GM21529 (cell line): ENCODE data around the gene GOPC.

Source experiments
- ATAC-seq: cut with Tn5 transposase; IDR thresholded peaks from one replicate; pipeline ENCODE4 v1.9.1; 2021; ENCODE audit not compliant: unreplicated experiment

The GOPC gene

GRCh38 chr6:117597755-117598154, 4.6 kb downstream of the GOPC start:
- no peak for ATAC-seq

DNA sequence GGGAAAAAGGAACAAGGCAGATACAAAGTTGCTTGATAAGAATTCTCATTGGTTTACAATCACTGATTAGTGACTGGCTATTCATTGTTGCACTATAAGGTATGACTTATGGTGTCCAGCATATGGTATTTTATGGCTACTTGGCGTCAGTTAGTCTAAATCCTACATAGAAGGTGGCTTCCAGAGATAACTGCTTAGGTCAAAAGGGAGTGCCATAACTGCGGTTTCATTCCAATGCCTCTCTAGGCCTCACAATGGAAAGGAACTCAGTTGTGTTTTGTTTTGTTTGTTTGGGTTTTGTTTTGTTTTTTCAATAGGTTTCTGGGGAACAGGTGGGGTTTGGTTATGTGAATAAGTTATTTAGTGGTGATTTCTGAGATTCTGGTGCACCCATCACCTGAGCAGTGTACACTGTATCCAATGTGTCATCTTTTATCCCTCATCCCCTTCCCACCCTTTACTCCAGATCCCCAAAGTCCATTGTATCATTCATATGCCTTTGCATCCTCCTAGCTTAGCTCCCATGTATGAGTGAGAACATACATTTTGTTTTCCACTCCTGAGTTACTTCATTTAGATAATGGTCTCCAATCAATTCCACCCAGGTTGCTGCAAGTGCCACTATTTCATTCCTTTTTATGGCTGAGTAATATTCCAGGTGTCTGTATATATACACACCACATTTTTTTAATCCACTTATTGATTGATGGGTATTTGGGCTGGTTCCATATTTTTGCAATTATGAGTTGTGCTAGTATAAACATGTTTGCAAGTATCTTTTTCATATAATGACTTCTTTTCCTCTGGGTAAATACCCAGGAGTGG, 7.0 kb downstream of the GOPC start:
- ATAC-seq: no peak

DNA sequence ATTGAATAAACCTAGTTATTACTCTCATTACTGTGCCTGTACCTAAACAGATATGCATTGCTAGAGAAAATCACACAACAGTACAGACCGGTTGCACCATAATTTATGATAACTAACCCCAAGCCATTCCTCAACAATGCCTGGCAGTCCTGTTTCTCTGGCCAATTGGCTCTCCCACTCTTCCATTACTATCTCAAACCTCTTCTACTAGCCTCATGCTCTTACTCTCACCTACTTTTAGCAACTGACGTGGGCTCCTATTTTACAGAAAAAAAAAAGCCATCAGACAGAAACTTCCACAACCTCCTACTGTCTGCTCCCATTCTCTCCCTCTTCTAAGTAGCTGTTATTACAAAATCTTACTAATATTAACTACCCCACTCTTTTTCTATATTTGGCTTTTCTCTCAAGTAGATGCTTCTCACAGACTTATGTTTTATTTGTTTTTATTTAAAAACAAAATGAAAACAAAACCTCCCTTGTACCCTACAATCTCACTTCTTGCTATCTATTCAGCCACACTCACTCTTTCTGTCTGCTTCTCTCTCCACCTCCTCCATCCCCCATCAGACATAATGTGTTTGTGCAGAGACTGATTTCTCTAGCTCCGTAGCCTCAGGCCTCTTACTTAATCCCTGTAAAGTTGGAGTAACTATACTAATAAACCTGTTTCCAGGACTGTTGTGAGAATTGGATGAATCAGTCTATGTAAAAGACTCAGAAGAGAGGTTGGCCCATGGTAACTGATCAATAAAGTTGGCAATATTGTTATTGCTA, 9.1 kb downstream of the GOPC start:
- no peak for ATAC-seq

- ATAC-seq: no peak
These were observed 10.9 kb downstream of the GOPC start for GRCh38 chr6:117591405-117591804.

GRCh38 chr6:117590447-117590846, 11.9 kb downstream of the GOPC start:
- ATAC-seq: no peak

DNA sequence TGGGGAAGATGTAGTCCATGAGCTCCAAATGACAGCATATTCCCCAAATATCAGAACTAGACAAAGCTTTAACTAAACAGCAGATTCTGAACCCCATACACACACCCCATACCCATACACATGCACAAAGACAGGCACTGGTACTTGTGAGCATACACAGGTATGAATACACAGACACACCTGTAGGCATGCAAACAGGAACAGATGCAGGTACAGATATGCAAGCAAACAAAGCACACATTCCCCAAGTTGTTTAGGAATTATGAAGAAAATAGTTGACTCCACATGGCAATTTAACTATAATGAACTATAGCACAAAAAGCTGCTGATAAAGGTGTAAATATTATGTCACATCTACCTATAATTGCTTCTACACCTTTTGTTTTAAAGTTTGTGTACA, 16.7 kb downstream of the GOPC start:
- no peak for ATAC-seq

DNA sequence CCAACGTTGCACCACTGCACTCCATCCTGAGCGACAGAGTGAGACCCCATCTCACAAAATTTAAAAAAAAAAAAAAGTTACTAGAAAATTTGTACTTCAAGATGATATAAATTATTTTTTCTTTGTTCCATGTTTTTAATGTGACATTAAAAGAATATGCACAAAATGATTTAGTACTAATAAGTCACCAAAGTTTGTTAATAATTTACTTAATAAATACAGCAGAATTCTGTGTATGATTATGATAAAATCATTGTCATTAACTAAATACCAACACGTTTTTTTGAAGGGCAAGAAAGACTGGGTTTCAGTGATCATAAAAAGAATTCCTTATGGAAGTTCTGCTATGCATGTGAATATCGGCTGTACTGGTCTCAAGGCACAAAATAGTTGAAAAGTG, 28.1 kb downstream of the GOPC start:
- ATAC-seq: no peak

DNA sequence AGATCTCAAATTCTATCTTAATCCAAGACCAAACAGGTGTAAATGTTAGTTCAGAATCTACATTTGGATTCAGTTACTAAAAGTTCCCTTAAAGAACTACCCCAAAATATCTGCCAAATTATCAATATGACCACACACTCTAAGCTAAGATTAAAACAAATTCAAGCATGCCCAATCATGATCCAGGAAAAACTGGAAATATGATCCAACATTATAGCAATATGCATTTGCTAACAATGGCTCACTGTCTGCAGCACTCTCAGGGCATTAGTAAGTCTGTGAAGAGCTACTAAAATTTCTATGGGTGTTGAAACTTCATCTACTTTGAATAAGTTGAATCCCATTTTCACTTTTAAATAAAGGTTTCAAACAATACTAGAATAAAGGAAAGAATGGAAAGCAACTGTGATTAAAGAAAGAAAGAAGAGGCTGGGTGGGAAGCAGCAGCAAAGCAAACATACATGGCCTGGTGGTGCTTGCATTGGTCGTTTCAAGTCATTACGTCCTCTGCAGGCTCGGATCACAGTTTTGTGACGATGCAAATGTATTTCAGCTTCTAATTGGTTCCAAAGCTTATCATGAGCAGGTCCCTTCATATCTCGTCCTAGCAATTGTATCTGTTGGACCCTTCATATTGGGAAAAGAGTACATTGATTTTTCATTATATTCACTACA, 29.2 kb downstream of the GOPC start:
- ATAC-seq: no peak

- ATAC-seq: no peak
These were observed 33.4 kb downstream of the GOPC start for GRCh38 chr6:117568831-117569410.

- no peak for ATAC-seq
These were observed 34.1 kb downstream of the GOPC start for GRCh38 chr6:117568247-117568646.

DNA sequence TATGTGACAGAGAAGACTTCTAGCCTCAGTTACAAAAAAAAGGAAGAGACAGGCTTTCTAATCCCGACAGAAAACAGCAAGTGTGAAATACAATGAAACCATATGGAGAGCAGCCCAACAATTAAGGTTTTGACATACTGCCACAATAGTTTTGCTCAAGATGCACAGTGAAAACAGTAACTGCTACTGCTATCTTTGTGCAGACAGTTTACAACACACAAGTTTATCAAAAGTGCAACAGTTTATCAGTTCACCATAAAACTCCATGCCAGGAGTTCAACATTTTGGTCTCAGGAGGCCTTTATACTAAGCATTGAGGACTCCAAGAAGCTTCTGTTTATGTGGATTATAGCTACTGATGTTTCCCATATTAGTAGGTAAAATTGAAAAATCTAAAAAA, 37.6 kb downstream of the GOPC start:
- no peak for ATAC-seq

DNA sequence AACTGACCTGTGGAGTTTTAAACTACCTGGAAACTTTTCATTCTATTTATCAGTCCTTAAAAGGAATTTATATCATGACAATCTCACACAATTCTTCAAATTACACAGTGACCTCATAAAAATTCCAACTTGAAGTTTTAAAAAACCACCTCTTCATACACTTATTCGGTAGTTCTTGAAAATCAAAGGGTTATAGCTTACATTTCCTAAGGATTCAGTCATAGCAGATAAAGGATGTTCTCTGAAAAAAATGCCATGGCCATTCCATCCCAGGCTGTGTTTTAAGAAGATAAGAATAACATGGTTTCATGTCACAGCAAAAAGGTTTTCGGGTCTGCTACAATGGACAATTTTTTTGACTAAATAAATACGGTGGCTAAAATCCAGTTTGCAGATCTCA, 41.2 kb downstream of the GOPC start:
- ATAC-seq: no peak

DNA sequence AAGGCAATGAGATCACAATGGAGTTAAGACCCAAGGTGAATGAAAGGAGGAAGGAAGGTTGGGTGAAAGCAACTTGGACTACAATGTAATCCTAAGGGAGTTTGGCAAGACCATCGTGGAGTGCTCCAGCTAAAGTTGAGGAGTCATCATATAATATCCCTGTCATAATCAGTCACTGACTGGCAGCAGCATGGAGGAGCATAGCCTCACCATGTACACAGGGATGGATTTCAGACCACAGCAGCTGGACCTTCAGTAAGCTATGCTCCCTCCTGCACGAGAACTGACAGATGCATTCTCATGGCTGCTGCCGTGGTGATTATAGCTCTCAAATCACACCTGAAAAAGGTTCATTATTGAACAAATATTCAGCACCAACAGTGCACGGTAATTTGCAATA, 43.0 kb downstream of the GOPC start:
- no peak for ATAC-seq

GRCh38 chr6:117558818-117559217, 43.5 kb downstream of the GOPC start:
- no peak for ATAC-seq

DNA sequence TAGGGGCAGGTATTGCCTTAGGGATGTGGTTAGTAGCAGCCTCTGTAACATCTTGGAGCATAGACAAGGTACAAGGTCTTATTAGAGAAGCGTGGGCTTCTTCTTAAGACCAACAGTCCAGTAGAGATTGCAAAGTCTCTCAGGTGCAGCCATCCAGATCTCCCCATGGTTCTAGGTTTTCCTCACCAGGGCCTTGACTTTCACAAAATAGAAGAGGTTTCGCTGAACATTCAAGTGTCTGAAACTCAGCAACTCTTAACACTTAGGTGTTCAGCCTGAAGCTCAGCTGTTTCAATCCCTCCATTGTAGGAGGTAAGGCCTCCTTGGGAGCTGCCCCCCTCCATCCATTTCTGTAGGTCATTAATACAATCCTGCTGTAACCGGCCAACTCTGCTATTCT, 44.4 kb downstream of the GOPC start:
- no peak for ATAC-seq

- no peak for ATAC-seq
These were observed 46.3 kb downstream of the GOPC start for GRCh38 chr6:117555882-117556498.

DNA sequence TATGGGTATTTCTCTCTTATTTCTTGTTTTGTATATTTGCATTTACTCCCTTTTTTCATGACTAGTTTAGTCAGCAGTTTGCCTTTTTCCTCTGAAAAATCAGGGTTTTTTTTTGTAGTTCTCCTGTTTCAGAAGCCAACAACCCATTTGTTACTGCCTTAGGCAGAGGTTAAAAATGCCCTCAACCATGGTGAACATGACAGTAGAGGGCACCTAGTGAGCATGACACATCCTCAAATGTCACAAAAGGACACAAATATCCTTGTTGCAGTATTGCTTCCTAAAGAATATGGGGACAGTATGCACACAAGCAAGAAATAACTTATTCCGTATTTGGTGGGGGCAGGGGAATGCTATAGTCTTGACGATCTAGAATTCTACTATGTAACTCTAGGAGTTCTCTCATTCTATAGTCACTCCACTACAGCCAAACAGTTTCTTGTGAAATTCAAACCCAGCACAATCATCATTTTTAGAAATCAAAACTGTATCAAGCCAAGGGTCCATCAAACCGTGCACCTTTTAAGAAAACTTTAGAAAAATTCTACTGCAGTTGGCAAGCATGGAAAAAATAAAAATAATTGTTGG, 47.0 kb downstream of the GOPC start:
- no peak for ATAC-seq

- ATAC-seq: no peak
These were observed 49.2 kb downstream of the GOPC start for GRCh38 chr6:117553142-117553541.

GRCh38 chr6:117552618-117553017, 49.7 kb downstream of the GOPC start:
- ATAC-seq: no peak

DNA sequence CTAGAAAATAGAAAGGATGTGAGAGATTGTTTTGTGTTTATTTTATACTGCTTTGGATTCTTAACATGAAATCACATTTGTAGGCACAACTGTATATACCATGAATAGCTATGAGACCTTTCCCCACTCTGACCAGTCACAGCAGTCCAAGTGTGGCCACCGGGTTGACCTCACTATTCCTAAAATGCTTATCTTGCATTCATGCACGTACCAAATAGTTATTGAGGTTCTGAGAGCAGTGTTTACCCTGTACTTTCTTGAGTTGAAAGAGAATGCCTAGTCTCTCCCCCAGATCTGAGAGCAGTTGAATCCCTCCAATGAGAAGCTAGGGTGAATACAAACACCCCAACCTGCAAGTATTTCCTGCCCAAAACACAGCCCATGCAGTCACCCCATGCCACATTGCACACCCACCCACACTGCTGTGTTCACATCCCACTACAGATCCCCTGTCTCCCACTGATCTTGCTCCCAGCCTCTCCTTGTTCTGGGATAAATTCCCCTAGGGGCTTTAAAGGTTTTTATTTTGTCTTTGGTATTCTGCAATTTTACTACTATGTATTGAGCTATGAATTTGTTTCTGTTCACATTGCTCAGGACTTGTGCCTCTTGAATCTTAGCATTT, 51.6 kb downstream of the GOPC start:
- ATAC-seq: no peak
